Trophoblast cell (in vitro differentiated cells and primary cell): ENCODE results near the gene BATF.

Experiments used
- DNase-seq, 2 donors: peaks; one replicate each; pipeline ENCODE4 v3.0.0-alpha.2; 2016
- H2AFZ ChIP-seq: 2 replicates; pipeline ENCODE4 v1.6.1; 2013; ENCODE audit warnings: low read length, moderate library complexity, mild to moderate bottlenecking; ENCODE audit not compliant: insufficient read depth, poor library complexity
- H2AK5ac ChIP-seq: 2 replicates; pipeline ENCODE4 v1.6.1; 2013; ENCODE audit warnings: mild to moderate bottlenecking, low read length
- H2BK120ac ChIP-seq: 2 replicates; pipeline ENCODE4 v1.6.1; 2013; ENCODE audit warnings: low read length, mild to moderate bottlenecking, moderate library complexity; ENCODE audit not compliant: insufficient read depth, poor library complexity
- H2BK12ac ChIP-seq: 2 replicates; pipeline ENCODE4 v1.6.1; 2013; ENCODE audit warnings: mild to moderate bottlenecking, low read length, moderate library complexity
- H2BK5ac ChIP-seq: 2 replicates; pipeline ENCODE4 v1.6.1; 2013; ENCODE audit warnings: low read length, low read depth, moderate library complexity, mild to moderate bottlenecking; ENCODE audit not compliant: poor library complexity
- H3K14ac ChIP-seq: 2 replicates; pipeline ENCODE4 v1.6.1; 2013; ENCODE audit warnings: mild to moderate bottlenecking, low read length
- H3K18ac ChIP-seq: 2 replicates; pipeline ENCODE4 v1.6.1; 2013; ENCODE audit warnings: mild to moderate bottlenecking, low read length
- H3K23ac ChIP-seq: 2 replicates; pipeline ENCODE4 v1.6.1; 2013; ENCODE audit warnings: low read length
- H3K27ac ChIP-seq: 2 replicates; pipeline ENCODE4 v1.5.1; 2013; ENCODE audit warnings: low read depth, mild to moderate bottlenecking, inconsistent platforms, low read length, moderate library complexity
- H3K27me3 ChIP-seq: 2 replicates; pipeline ENCODE4 v1.6.1; 2013; ENCODE audit warnings: inconsistent platforms, mild to moderate bottlenecking, low read length, moderate library complexity; ENCODE audit not compliant: insufficient read depth
- H3K36me3 ChIP-seq, 2 experiments: 1 replicate in 1 of 2; 2 replicates in 1 of 2; pipeline ENCODE4 v1.6.1; 2013; ENCODE audit warnings: low read length in 2 of 2, mild to moderate bottlenecking in 2 of 2, moderate library complexity in 1 of 2; ENCODE audit not compliant: insufficient read depth in 2 of 2, control insufficient read depth in 1 of 2
- H3K4ac ChIP-seq: 2 replicates; pipeline ENCODE4 v1.6.1; 2013; ENCODE audit warnings: low read depth, mild to moderate bottlenecking, low read length, moderate library complexity
- H3K4me1 ChIP-seq, 2 experiments: 1 replicate in 1 of 2; 2 replicates in 1 of 2; pipeline ENCODE4 v1.6.1; 2013; ENCODE audit warnings: low read length in 2 of 2, mild to moderate bottlenecking in 2 of 2, moderate library complexity in 1 of 2; ENCODE audit not compliant: insufficient read depth in 2 of 2, control insufficient read depth in 1 of 2
- H3K4me2 ChIP-seq: 2 replicates; pipeline ENCODE4 v1.6.1; 2013; ENCODE audit warnings: inconsistent platforms, mild to moderate bottlenecking, low read length, moderate library complexity
- H3K4me3 ChIP-seq: 2 replicates; pipeline ENCODE4 v1.5.1; 2013; ENCODE audit warnings: mild to moderate bottlenecking, low read depth, low read length, inconsistent platforms
- H3K79me1 ChIP-seq: one replicate; pipeline ENCODE4 v1.6.1; 2013; ENCODE audit warnings: low read length
- H3K79me2 ChIP-seq: 2 replicates; pipeline ENCODE4 v1.6.1; 2013; ENCODE audit warnings: low read length, mild to moderate bottlenecking; ENCODE audit not compliant: control insufficient read depth, insufficient read depth, poor library complexity
- H3K9ac ChIP-seq: 2 replicates; pipeline ENCODE4 v1.6.1; 2013; ENCODE audit warnings: mild to moderate bottlenecking, low read length
- H3K9me3 ChIP-seq: 2 replicates; pipeline ENCODE4 v1.6.1; 2013; ENCODE audit warnings: low read depth, mild to moderate bottlenecking, control low read depth, inconsistent platforms, low read length; ENCODE audit not compliant: insufficient read depth
- H4K12ac ChIP-seq: 2 replicates; pipeline ENCODE4 v1.6.1; 2013; ENCODE audit warnings: low read depth, mild to moderate bottlenecking, low read length, moderate library complexity
- H4K8ac ChIP-seq: 2 replicates; pipeline ENCODE4 v1.6.1; 2013; ENCODE audit warnings: low read depth, mild to moderate bottlenecking, low read length, moderate library complexity
- H4K91ac ChIP-seq: one replicate; pipeline ENCODE4 v1.6.1; 2013; ENCODE audit warnings: low read depth, mild to moderate bottlenecking, low read length, moderate library complexity
- WGBS: extraction: QIAGEN DNeasy Blood & Tissue Kit; methylation state at CpG from one replicate; pipeline ENCODE4 v1.1.7; 2013; ENCODE audit warnings: missing lambda C conversion rate; ENCODE audit not compliant: insufficient read length, insufficient coverage; ENCODE audit errors: extremely low coverage; 5-methylcytosine and 5-hydroxymethylcytosine counted together

BATF gene

DNA sequence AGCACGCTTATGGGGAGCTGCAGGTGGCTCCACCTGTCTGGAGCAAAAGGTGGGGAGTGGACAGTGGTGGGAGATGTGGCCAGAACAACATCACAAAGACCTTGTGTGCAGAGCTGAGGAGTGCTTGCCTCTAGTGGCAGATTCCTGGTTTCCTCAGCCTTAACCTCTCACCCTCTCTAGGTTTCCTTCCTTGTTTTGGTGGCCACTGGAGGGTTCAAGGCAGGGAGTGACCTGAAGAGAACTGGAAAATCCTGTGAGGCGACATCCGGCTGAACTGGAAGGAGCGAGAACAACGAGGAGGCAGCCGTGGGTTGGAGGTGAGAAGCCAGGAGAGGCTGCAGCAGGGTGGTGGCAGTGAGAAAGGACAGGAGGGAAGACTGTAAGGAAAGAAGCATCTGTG is 49.8 kb downstream of the BATF start:
- Histone ChIP-seq H3K14ac (no peak overlapping the region), H4K8ac (no peak overlapping the region), H3K4ac (no peak overlapping the region), H3K18ac (no peak overlapping the region), H3K4me2 (no peak overlapping the region), H4K12ac (no peak overlapping the region), H3K36me3 (no peaks in the 10 kb centered on the region), H3K9me3 (peaks cover 2% of the 10 kb centered on the region), H3K9ac (no peak overlapping the region), H2BK5ac (no peak overlapping the region), H4K91ac (peak overlapping the region; percentile 19), H2AK5ac (no peak overlapping the region), H3K27me3 (no peaks in the 10 kb centered on the region), H2BK120ac (no peak overlapping the region), H2BK12ac (no peak overlapping the region), H2AFZ (peak overlapping the region; percentile 19), H3K4me3 (no peak overlapping the region), H3K79me2 (no peaks in the 10 kb centered on the region), H3K23ac (no peak overlapping the region), H3K27ac (no peak overlapping the region), H3K79me1 (peaks cover 3% of the 10 kb centered on the region), H3K4me1 (peaks cover 5 to 7% of the 10 kb centered on the region in 2 experiments)
- DNase-seq, result peak; percentile 41 to 81
- WGBS, result no CpG with 5 or more reads among the region's 6 CpGs

DNA sequence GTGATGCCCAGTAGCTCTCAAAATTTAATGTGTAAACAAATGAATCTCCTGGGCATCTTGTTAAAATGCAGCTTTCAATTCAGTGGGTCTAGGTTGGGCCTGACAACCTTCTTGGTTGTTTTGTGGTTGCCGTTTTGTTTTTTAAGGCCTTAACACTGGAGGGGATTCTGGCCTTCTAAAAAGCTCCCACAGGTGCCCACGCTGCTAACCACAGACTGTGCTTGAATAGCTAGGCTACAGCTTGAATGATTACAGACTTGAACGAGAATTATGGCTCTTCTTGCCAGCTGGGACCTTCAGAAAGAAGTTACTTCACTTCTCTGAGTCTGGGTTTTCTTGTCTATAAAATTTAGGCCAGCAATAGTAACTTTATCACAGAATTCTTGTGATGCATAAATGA is 54.8 kb downstream of the BATF start:
- no peak overlapping the region for H2BK5ac ChIP-seq

DNA sequence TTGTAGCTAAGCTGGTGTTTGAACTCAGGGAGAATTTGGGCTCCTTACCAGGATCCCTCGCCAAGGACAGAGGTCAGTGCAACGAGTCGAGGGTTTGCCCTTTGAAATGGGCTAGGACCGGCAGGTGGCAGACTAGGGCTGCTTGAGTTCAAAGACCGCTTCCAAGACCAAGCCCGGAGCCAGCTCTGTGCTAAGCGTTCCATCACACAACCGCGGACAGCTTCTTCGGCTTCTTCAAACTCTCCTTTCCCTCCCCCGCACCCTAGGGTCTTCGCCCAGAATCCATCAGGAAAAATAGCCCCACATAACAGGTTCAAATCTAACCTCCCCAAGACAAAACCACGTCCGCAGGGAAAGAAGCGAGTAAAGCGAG is 55.4 kb downstream of the BATF start:
- Histone ChIP-seq H3K4me1 (peaks cover 10% of the 10 kb centered on the region in 2 experiments), H3K27me3 (no peaks in the 10 kb centered on the region), H3K18ac (no peak overlapping the region), H3K4me3 (peak overlapping the region; percentile 75), H3K27ac (peak overlapping the region; percentile 30), H3K9ac (peak overlapping the region; percentile 18), H3K79me1 (peaks cover 5% of the 10 kb centered on the region), H3K4ac (no peak overlapping the region), H3K9me3 (no peaks in the 10 kb centered on the region), H4K12ac (no peak overlapping the region), H2AFZ (peak overlapping the region; percentile 61), H2AK5ac (no peak overlapping the region), H2BK12ac (no peak overlapping the region), H2BK5ac (no peak overlapping the region), H3K36me3 (no peaks in the 10 kb centered on the region), H3K23ac (no peak overlapping the region), H3K14ac (no peak overlapping the region), H3K4me2 (peak overlapping the region; percentile 99), H3K79me2 (peaks cover 4% of the 10 kb centered on the region), H4K91ac (no peak overlapping the region), H2BK120ac (no peak overlapping the region), H4K8ac (peak overlapping the region; percentile 10)
- WGBS, result no CpG with 5 or more reads among the region's 16 CpGs
- DNase-seq, result peak; percentile 89 to 92

More for the DNA sequence above, 54.8 kb downstream of the BATF start:
- no peak overlapping the region for H3K27ac ChIP-seq
- H2BK12ac ChIP-seq, result no peak overlapping the region
- H3K79me1 ChIP-seq, result peaks cover 5% of the 10 kb centered on the region
- H4K8ac ChIP-seq, result no peak overlapping the region
- no peak overlapping the region for H2AK5ac ChIP-seq
- no peaks in the 10 kb centered on the region for H3K36me3 ChIP-seq
- no peak overlapping the region for H3K9ac ChIP-seq
- no peak overlapping the region for H3K23ac ChIP-seq
- H3K18ac ChIP-seq, result no peak overlapping the region
- H3K4me3 ChIP-seq, result no peak overlapping the region
- no CpG with 5 or more reads among the region's 3 CpGs for WGBS
- H2AFZ ChIP-seq, result no peak overlapping the region
- no peak overlapping the region for H4K12ac ChIP-seq
- H3K4ac ChIP-seq, result no peak overlapping the region
- H3K9me3 ChIP-seq, result peaks cover 2% of the 10 kb centered on the region
- no peak overlapping the region for H4K91ac ChIP-seq
- peaks cover 12 to 13% of the 10 kb centered on the region in 2 experiments for H3K4me1 ChIP-seq
- H2BK120ac ChIP-seq, result no peak overlapping the region
- peaks cover 4% of the 10 kb centered on the region for H3K79me2 ChIP-seq
- H3K14ac ChIP-seq, result no peak overlapping the region
- H3K4me2 ChIP-seq, result no peak overlapping the region
- no peak for DNase-seq
- H3K27me3 ChIP-seq, result no peaks in the 10 kb centered on the region

DNA sequence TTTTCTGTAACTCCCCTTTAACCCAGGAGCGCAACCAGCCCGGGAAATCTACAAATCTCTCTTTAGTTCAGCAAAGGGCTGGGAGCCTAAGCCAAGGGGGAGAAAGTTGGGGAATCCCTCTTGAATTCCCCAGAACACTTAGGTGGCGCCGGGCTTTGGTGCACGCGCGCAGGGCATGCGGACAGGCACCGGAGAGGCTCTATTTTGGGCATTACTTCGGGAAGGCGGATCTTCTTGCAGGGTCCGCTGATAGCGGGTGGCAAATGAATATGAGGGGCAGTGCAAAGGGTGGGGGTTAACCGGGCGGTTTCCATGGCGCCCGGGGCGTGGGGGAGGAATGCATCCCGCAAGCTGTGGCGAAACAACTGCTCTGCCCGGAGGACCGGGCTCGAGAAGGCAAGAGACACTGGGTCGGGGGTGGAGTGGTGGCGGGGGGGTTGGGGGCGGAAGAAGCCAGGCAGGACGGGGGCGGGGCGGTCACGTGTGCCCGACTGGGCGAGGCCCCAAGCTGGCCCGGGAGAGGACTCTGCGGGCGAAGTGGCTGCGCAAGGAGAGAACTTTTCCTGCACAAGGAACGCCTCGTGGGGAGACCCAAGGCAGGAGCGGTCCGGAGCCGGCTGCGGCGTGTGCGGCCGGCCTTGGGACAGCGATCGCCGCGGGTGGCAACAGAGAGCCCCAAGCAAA is 56.0 kb downstream of the BATF start, which contains the start of gene FLVCR2:
Gene FLVCR2, plus strand, starts transcription at position 519 of the 684 bp plus-strand sequence. CDS start 353 bp downstream, outside the sequence.
- peak within 1 kb of the TSS; percentile 61 for H2AFZ ChIP-seq
- peak within 1 kb of the TSS; percentile 9 for H2AK5ac ChIP-seq
- H3K23ac ChIP-seq, result no peak within 1 kb of the TSS
- WGBS, result no CpG with 5 or more reads among the region's 49 CpGs
- H3K79me2 ChIP-seq, result peaks cover 4% of the 10 kb centered on the region
- no peaks in the 10 kb centered on the region for H3K27me3 ChIP-seq
- H2BK12ac ChIP-seq, result no peak within 1 kb of the TSS
- no peaks in the 10 kb centered on the region for H3K9me3 ChIP-seq
- H3K18ac ChIP-seq, result peak within 1 kb of the TSS; percentile 26
- H4K91ac ChIP-seq, result peak within 1 kb of the TSS; percentile 21
- H3K14ac ChIP-seq, result peak within 1 kb of the TSS; percentile 45
- peak; percentile 88 to 89 for DNase-seq
- H3K4me2 ChIP-seq, result peak within 1 kb of the TSS; percentile 99
- peak within 1 kb of the TSS; percentile 18 for H3K9ac ChIP-seq
- H2BK5ac ChIP-seq, result peak within 1 kb of the TSS; percentile 25
- H3K4me1 ChIP-seq, result peaks cover 10% of the 10 kb centered on the region in 2 experiments
- H4K12ac ChIP-seq, result peak within 1 kb of the TSS; percentile 19
- H2BK120ac ChIP-seq, result peak within 1 kb of the TSS; percentile 12
- peak within 1 kb of the TSS; percentile 75 for H3K4me3 ChIP-seq
- H3K4ac ChIP-seq, result peak within 1 kb of the TSS; percentile 23
- peak within 1 kb of the TSS; percentile 70 for H3K27ac ChIP-seq
- peaks cover 5% of the 10 kb centered on the region for H3K79me1 ChIP-seq
- H4K8ac ChIP-seq, result peak within 1 kb of the TSS; percentile 48
- no peaks in the 10 kb centered on the region for H3K36me3 ChIP-seq
